Psoas muscle (tissue), 8 donors: ENCODE data around the gene SLU7. TPM values are rescaled to one million over a fixed set of nuclear protein-coding genes. Genes with fewer than 3 reads are reported as not detected.

ENCODE experiments used
- ATAC-seq, 4 donors: fragments of 200-7000 bp; cut with Tn5 transposase; one replicate each; pipeline ENCODE4 v1.9.1; 2020; ENCODE audit warnings: moderate library complexity in 3 of 4, mild to moderate bottlenecking in 2 of 4
- DNase-seq, 2 donors: peaks; one replicate each; pipeline ENCODE4 v3.0.0-alpha.2; 2020
- H3K27ac ChIP-seq: fragments of 200-600 bp; one replicate; pipeline ENCODE4 v1.8.0; 2022
- H3K27me3 ChIP-seq, 3 donors: fragments of 200-600 bp in 1 of 3; one replicate each; pipeline versions ENCODE4 v1.6.1 to v1.8.0; 2013 to 2022; ENCODE audit warnings: low read length in 2 of 3, mild to moderate bottlenecking in 2 of 3, moderate library complexity in 1 of 3; ENCODE audit not compliant: insufficient read depth in 3 of 3
- H3K36me3 ChIP-seq, 2 donors: fragments of 200-600 bp in 1 of 2; one replicate each; pipeline versions ENCODE4 v1.6.1 to v1.8.0; 2013 to 2022; ENCODE audit warnings: low read depth in 1 of 2, mild to moderate bottlenecking in 1 of 2, moderate library complexity in 1 of 2; ENCODE audit not compliant: insufficient read depth in 1 of 2
- H3K4me1 ChIP-seq: fragments of 200-600 bp; one replicate; pipeline ENCODE4 v1.8.0; 2022
- H3K4me3 ChIP-seq: fragments of 200-600 bp; one replicate; pipeline ENCODE4 v1.8.0; 2022; ENCODE audit warnings: mild to moderate bottlenecking
- H3K9me3 ChIP-seq: fragments of 200-600 bp; one replicate; pipeline ENCODE4 v1.8.0; 2022
- CTCF ChIP-seq: fragments of 200-600 bp; IDR thresholded peaks from one replicate; pipeline ENCODE4 v1.8.0; 2022; ENCODE audit warnings: antibody characterized with exemption
- WGBS, 3 donors: extraction: QIAGEN DNeasy Blood & Tissue Kit; methylation state at CpG; one replicate each; pipeline versions ENCODE4 v1.1.6 to v1.1.7; 2013; 5-methylcytosine and 5-hydroxymethylcytosine counted together
- intact Hi-C, 2 donors: fragments of 100-400 bp; cut with DNase I; formaldehyde crosslinking; loops; one replicate each; pipeline versions ENCODE4 v1.11.0 to v1.14.2; 2022
- polyA plus RNA-seq, 3 donors: library from polyadenylated mRNA; stranded (reverse); fragments of 200-250 nt; gene quantifications; one replicate each; pipeline ENCODE4 v1.2.3, GENCODE V29; 2013
- total RNA-seq, 4 donors: library from RNA; stranded (reverse); fragmentation: NEBNext Ultra II Directional in 2 of 4; extraction: Animal tissue kit (Norgen Biotek cat#: 25700) in 2 of 4; gene quantifications; one replicate each; pipeline versions ENCODE4 v1.2.1 to v1.2.4, GENCODE V29; 2021 to 2023
- donor health status: healthy with polysubstance abuse.
- donor health status: DM: no; HTN: no; CAD: no; lungs with moderate emphysema.
- donor health status: Bipolar disorder and iron deficiency.
- donor health status: healthy.
- donor health status: DM: yes; HTN: yes; CAD: no.
- donor health status: DM: no; HTN: no; CAD: no.
- donor health status: DM: no; HTN: no; CAD: no.
- donor health status: DM: yes; HTN: yes; CAD: no.

The SLU7 gene
- total and polyA plus RNA-seq, 7 donors = 18.3 to 76.0 (median 55.8) TPM

GRCh38 chr5:160445132-160445531 lies 26.3 kb upstream of the SLU7 start:
- no peak for DNase-seq
- Histone ChIP-seq H3K4me1 (no peaks in the 10 kb centered on the region), H3K27ac (no peak overlapping the region), H3K4me3 (no peak overlapping the region), H3K9me3 (no peaks in the 10 kb centered on the region), H3K27me3 (no peaks in the 10 kb centered on the region), H3K36me3 (no peaks in the 10 kb centered on the region)
- intact Hi-C loops = no loop called here
- 65 to 85% (median 72%) methylated on average over 1 of the region's 1 CpG for WGBS, 3 donors
- ATAC-seq = no peak
- no peak for TF ChIP-seq CTCF

GRCh38 chr5:160444407-160444806 lies 25.5 kb upstream of the SLU7 start:
- Histone ChIP-seq H3K9me3 (no peaks in the 10 kb centered on the region), H3K27ac (no peak overlapping the region), H3K4me1 (no peaks in the 10 kb centered on the region), H3K4me3 (no peak overlapping the region), H3K36me3 (no peaks in the 10 kb centered on the region), H3K27me3 (no peaks in the 10 kb centered on the region)
- ATAC-seq (no peak), DNase-seq (no peak)
- WGBS, 3 donors = 55 to 66% (median 65%) methylated on average over 1 of the region's 1 CpG
- intact Hi-C loops = no loop called here
- TF ChIP-seq CTCF = no peak

- 68 to 80% (median 77%) methylated on average over 4 of the region's 4 CpGs for WGBS, 3 donors
- no peak for TF ChIP-seq CTCF
- DNase-seq = no peak
- no peak for ATAC-seq
- no peaks in the 10 kb centered on the region for H3K36me3 ChIP-seq
- H3K4me1 ChIP-seq = peaks cover 4% of the 10 kb centered on the region
- H3K4me3 ChIP-seq = no peak overlapping the region
- H3K27ac ChIP-seq = no peak overlapping the region
- H3K27me3 ChIP-seq = no peaks in the 10 kb centered on the region
- intact Hi-C loops = no loop called here
- no peaks in the 10 kb centered on the region for H3K9me3 ChIP-seq
These were observed 24.0 kb upstream of the SLU7 start for GRCh38 chr5:160442824-160443431.

GRCh38 chr5:160441311-160441781 lies 22.5 kb upstream of the SLU7 start:
- Histone ChIP-seq H3K27ac (no peak overlapping the region), H3K27me3 (no peaks in the 10 kb centered on the region), H3K4me3 (no peak overlapping the region), H3K36me3 (no peaks in the 10 kb centered on the region), H3K9me3 (no peaks in the 10 kb centered on the region), H3K4me1 (peaks cover 4% of the 10 kb centered on the region)
- no peak for TF ChIP-seq CTCF
- WGBS, 3 donors = 14 to 77% (median 27%) methylated on average over 1 of the region's 1 CpG
- ATAC-seq (no peak), DNase-seq (no peak)
- intact Hi-C loops = no loop called here

- Histone ChIP-seq H3K27me3 (peaks cover 0 to 2% (median 0%) of the 10 kb centered on the region in 3 donors), H3K27ac (no peak overlapping the region), H3K9me3 (no peaks in the 10 kb centered on the region), H3K36me3 (no peaks in the 10 kb centered on the region), H3K4me1 (peaks cover 4% of the 10 kb centered on the region), H3K4me3 (peak overlapping the region; percentile 67)
- TF ChIP-seq CTCF = peak; percentile 94
- ATAC-seq = peak; percentile 93 to 98 (median 94)
- DNase-seq = peak; percentile 82 to 89
- intact Hi-C loops = no loop called here
- WGBS, 3 donors = 0 to 1% (median 1%) methylated on average over 11 of the region's 11 CpGs
These were observed 20.3 kb upstream of the SLU7 start for GRCh38 chr5:160439205-160439600.
